Stimulated activated CD4-positive, alpha-beta T cell treated with anti-CD3 and anti-CD28 coated beads, Interleukin-4, amount 100 ng/mL, for 24 hours (primary cell): Measurements from ENCODE around the gene SYK.

Source experiments
- DNase-seq: peaks from one replicate; pipeline ENCODE4 v3.0.0-alpha.2; 2020

The SYK gene

GRCh38 chr9:90854637-90855175 lies 53.1 kb downstream of the SYK start:
- no peak for DNase-seq

- DNase-seq = no peak
Measured at GRCh38 chr9:90855208-90855902, 53.7 kb downstream of the SYK start.

GRCh38 chr9:90857091-90857490 lies 55.5 kb downstream of the SYK start:
- no peak for DNase-seq

GRCh38 chr9:90857855-90858254 lies 56.2 kb downstream of the SYK start:
- DNase-seq = no peak

- DNase-seq = no peak
Measured at GRCh38 chr9:90858457-90858901, 56.9 kb downstream of the SYK start.

GRCh38 chr9:90860382-90860781 lies 58.8 kb downstream of the SYK start:
- DNase-seq = no peak

- DNase-seq = no peak
Measured at GRCh38 chr9:90860826-90861225, 59.2 kb downstream of the SYK start.

GRCh38 chr9:90861380-90861779 lies 59.8 kb downstream of the SYK start:
- no peak for DNase-seq

- DNase-seq = no peak
Measured at GRCh38 chr9:90861826-90862740, 60.5 kb downstream of the SYK start.

GRCh38 chr9:90864779-90865178 lies 63.2 kb downstream of the SYK start:
- no peak for DNase-seq

- no peak for DNase-seq
Measured at GRCh38 chr9:90867101-90867500, 65.5 kb downstream of the SYK start.

GRCh38 chr9:90868555-90868954 lies 66.9 kb downstream of the SYK start:
- no peak for DNase-seq

GRCh38 chr9:90869361-90869760 lies 67.7 kb downstream of the SYK start:
- no peak for DNase-seq

GRCh38 chr9:90870621-90871326 lies 69.2 kb downstream of the SYK start:
- peak; percentile 47 for DNase-seq

GRCh38 chr9:90871327-90871935 lies 69.8 kb downstream of the SYK start:
- no peak for DNase-seq

- no peak for DNase-seq
Measured at GRCh38 chr9:90872835-90873294, 71.2 kb downstream of the SYK start.

- no peak for DNase-seq
Measured at GRCh38 chr9:90873422-90873821, 71.8 kb downstream of the SYK start.

- no peak for DNase-seq
Measured at GRCh38 chr9:90874194-90874593, 72.6 kb downstream of the SYK start.

- DNase-seq = no peak
Measured at GRCh38 chr9:90878562-90878961, 76.9 kb downstream of the SYK start.

- no peak for DNase-seq
Measured at GRCh38 chr9:90880066-90880465, 78.4 kb downstream of the SYK start.

GRCh38 chr9:90880669-90881068 lies 79.0 kb downstream of the SYK start:
- no peak for DNase-seq

- no peak for DNase-seq
Measured at GRCh38 chr9:90881648-90882047, 80.0 kb downstream of the SYK start.
